GM10847 (cell line): ENCODE data around the gene MTRF1L.

Experiments used
- POLR2A ChIP-seq: IDR thresholded peaks from 2 replicates; pipeline ENCODE4 v1.6.1; 2011; ENCODE audit not compliant: insufficient read length; ENCODE audit errors: extremely low read depth

MTRF1L gene

DNA sequence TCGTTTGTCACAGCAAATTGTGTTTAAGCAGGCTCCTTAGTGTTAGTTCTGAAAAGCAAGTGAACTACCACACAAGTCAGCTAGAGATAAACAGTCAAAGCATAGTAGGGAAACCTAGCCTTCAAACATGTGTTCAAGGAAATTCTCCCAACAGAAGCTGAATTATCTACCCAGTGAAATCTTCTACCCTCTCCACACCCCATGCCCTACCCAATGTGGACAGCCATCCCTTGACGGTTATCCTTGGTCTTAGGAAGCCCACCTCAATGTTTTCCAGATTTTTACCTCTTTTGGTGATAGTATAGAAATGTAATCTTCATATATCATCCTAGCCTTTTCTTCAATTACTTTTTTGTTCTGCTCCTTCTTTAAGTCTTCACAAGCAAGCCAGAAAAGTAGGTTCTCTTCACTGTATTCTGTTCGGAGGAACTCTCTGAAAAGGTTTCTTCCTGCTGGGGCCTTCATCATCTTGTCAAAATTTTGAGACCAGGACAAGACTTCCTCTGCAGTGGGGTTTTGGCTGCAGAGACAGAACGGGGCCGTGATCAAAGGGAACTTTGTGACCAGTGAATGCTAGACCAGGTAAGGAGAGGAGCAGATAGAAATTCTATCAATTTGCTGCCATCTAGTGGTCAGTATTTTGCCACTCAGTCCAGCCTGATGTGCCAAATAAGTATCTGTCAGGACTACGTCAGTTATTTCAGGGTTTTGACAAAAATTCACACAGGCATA, 21.6 kb upstream of the MTRF1L start:
- TF ChIP-seq POLR2A = no peak

DNA sequence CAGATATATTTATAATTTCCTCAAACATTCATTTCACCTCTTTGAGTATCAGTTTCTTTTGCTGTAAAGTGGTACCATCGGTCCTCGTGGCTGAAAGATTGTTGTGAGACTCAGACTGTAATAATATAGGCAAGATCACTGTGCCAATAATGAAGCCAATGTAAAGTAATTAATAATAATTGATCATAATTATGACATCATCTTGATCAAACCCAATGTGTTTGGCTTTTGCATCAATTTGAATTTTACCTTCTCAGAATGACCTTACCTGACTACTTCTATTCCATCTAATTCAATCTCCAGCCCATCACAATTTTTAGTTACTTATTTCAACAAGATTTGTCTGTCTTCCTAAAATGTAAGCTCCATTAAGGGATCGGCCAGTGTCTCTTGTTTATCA, 15.8 kb upstream of the MTRF1L start:
- no peak for TF ChIP-seq POLR2A

DNA sequence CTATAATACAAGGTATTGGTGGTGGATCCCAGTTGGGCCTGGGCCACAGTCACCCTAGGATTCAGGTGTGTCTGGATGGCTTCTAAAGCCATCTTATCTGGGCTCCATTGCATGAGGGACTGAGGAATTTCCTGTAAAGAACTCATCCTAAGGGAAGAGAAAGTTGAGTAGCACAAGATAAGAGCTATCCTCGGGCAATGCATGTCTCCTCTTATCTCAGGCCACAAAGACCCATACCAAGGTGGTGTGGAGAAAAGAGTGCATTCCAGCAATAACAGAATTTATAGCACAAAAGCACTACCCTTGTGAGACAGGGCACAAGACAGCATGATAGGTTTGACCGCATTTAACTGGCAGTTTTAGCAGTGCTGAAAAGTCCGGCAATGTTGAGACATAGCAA, 14.3 kb upstream of the MTRF1L start:
- no peak for TF ChIP-seq POLR2A

DNA sequence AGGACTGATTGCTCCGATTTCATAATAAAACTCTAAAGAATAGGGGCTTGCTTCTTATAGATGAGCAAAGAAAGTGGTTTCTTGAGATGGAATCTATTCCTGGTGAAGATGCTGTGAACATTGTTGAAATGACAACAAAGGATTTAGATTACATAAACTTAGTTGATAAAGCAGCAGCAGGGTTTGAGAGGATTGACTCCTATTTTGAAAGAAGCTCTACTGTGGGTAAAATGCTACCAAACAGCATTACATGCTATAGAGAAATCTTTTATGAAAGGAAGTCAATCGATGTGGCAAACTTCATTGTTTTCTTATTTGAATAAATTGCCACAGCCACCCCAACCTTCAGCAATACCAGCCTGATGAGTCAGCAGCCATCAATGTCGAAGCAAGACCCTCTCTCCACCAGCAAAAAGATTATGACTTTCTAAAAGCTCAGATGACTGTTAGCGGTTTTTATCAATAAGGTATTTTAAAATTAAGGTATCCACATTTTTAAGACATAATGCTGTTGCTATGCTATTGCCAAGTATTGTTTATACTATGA, 12.7 kb upstream of the MTRF1L start:
- no peak for TF ChIP-seq POLR2A

DNA sequence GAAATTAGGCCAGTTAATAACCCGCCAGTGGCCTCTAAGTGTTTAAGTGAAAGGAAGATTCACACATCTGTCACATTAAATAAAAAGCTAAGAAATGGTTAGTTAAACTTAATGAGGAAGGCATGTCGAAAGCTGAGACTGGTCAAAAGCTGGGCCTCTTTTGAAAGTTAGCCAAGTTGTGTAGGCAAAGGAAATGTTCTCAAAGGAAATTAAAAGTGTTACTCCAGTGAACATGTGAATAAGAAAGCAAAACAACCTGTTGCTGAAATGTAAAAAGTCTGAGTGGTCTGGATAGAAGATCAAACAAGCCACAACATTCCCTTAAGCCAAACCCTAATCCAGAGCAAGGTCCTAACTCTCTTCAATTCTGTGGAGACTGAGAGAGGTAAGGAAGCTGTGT, 10.9 kb upstream of the MTRF1L start:
- TF ChIP-seq POLR2A = no peak

DNA sequence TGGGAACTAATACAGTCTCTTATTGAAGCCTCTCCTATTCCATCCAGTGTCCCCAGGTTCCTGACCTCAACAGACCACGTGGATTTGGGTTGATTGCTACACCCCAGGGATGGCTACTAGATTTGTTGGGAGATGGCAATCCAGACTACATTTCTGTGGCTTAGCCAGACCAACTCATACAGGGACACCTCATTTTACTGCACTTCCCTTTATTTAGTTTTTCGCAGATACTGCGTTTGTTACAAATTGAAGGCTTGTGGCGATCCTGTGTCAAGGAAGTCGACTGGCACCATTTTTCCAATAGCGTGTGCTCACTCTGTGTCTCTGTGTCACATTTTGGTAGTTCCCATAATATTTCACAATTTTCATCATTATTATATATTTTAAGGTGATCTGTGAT, 10.3 kb upstream of the MTRF1L start:
- TF ChIP-seq POLR2A = no peak

DNA sequence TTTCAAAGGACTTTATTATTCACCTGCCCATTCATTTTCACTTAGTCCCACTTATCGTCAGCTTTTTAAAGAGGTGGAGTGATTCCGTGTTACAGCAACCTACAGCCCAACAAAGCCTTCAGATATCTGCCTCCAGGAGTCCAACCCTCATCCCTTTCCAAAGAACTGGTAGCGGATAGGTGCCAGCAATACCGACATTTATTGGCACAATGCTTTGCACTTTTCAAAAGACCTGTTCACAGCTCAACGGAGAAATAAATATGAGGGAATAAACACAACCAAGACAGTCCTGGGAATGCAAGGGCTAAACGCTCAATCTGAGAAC, 819 bp upstream of the MTRF1L start:
- TF ChIP-seq POLR2A = no peak

DNA sequence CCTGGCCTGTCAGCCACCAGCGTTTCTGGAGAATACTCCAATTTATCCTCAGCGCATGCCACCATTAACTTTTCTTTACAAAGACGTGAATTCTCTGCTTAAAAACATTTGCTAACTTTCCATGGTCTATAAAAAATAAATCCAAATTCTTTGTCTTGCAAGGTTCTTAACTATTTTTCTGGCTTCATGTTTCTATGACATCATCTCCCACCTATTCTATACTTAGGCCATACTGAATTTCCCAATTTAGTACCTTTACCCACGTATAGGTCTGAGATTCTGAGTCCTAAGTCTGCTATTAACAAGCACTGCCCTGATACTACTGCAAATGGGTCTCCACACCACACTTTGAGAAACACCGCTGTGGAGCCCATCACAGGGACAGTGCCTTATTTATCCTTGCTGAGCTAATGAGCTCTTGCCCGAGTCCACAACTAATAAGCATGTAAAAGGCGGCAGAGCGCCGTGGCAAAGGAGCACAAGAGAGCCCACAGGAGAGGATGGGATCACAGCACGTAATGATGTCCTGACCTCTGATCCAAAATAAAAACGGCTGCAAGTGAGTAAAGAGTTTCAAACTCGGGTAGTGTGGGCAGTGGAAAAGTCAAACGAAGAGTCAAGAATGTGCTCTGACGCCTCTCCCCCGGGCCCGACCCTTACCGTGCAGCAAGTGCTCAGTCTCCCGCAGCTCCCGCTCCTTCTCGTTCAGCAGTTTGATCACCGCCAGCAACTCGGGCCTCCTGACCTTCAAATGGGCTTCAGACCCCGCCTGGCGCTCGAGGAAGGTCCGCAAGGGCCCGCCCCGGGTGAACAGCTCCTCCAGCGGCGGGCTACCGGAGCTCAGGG, 519 bp downstream of the MTRF1L start:
- no peak for TF ChIP-seq POLR2A

DNA sequence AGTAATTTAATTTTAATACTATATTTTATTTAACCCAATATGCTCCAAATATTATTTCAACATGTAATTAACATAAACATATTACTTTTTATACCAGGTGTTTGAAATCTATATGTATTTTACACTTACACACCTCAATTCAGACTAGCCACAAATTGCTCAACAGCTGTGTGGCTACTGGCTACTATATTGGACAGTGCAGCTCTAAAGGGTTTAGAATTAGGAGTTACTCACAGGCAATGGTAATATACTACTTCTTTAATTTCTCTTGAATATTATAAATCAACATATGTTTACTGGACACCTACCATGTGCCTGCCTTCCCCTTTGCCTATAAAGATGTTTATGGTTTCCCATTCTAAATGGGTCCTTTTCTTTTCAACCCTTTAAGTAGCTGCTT, 2.3 kb downstream of the MTRF1L start:
- no peak for TF ChIP-seq POLR2A

DNA sequence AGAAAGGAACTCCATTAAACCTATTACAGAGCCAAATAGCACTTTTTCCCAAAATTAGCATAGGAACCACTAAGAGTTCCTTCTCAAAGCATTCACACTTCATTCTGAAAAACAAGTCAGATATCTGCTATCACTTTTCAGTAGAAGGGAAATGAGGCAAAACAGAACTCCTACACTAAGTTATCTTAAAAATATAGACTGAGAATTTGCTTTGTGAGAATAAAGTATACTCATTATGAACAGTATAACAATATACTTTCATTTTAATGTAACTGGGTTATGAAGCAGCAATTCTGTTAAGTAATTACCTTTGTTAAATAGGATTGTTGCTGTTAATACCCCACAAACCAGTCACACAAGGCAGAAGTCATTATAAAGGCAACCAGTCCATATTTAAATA, 8.7 kb downstream of the MTRF1L start:
- TF ChIP-seq POLR2A = no peak

DNA sequence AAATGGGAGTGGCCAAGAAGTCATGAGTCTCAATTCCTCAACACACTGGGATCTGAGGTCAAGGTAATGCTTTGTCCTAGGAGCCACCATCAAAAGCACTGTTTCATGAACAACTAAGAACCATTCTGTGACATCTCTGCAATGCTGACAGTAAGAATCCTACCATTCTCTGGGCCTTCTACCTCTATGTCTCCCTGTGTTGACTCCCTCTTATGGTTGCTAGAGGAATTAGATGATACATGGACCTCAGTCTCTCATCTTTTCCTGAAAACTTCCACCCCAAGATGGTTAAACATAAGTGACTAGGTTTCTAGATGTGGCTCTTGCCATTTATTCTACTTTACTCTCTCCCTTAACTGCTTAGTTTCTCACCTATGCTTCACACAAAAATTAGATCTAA, 9.1 kb downstream of the MTRF1L start:
- no peak for TF ChIP-seq POLR2A

DNA sequence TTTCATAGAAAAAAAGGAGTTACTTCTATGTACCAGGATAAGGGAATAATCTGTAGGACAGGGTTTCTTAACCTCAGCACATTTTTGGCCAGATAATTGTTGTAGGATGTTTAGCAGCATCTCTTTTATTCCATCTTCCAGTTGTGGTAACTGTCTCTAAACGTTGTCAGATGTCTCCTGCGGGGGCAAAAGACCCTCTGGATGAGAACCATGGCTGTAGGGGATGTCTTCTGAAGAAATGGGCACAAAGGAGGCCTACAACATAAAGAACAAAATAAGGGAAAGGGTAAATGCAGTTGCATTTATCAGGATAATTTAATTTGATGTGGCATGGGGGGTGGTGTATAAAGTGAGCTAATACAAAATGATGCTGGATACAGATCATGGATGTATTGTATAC, 15.5 kb downstream of the MTRF1L start:
- TF ChIP-seq POLR2A = no peak

DNA sequence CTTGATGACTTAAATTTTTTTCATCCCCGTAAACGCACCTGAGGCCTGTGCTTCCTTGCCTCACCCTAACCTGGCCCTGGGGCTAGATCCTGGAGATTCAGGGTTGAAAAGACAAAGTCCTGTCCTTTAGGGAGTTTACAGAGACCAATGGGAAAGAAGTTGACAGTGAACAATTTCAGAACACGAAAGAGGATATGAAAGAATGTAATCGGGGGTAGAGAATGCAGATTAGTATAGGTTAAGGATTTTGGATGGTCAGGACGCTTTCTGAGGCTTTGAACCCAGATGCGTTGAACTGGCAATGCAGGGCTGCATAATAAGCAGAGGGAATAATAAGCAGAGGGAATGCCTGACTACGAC, 18.0 kb downstream of the MTRF1L start:
- no peak for TF ChIP-seq POLR2A

DNA sequence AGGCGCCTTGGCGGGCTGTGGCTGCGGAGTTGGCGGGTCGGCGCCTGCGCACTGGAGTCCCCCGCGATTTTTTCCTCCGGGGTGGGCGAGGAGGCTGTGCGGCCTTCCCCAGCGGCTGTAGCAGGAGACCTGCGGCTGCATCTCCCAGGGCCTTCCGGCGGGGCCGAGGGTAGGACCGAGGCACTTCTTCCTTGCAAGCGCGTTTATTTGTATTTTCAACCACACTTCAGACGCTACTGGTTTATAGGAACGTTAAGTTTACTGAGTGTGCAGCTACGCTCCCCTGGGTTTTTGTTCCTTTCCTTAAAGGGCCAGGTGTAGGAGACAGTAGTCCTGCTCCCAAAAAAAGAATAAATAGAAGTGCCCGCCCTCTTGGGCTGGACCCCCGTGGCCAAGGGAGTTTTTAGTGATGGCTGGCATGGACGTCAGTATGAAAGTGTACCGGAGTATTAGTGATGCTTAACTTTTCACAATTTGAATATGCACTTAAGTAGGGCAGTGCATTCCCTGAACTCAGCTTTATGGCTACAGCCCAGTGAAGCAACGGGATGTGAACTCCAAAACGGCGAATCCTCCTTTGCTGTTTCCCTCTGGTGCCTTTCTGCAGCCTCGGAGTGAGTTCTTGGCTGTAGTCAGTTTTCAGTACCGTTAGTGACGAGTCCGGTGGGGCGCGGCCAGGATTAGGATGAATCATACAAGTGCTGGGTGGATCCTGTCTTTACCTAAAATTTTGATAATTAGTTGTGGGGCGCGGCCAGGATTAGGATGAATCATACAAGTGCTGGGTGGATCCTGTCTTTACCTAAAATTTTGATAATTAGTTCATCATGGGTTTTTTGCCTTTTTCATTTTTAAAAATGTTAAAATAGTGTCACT, 18.6 kb downstream of the MTRF1L start:
- TF ChIP-seq POLR2A = peak; percentile 78

DNA sequence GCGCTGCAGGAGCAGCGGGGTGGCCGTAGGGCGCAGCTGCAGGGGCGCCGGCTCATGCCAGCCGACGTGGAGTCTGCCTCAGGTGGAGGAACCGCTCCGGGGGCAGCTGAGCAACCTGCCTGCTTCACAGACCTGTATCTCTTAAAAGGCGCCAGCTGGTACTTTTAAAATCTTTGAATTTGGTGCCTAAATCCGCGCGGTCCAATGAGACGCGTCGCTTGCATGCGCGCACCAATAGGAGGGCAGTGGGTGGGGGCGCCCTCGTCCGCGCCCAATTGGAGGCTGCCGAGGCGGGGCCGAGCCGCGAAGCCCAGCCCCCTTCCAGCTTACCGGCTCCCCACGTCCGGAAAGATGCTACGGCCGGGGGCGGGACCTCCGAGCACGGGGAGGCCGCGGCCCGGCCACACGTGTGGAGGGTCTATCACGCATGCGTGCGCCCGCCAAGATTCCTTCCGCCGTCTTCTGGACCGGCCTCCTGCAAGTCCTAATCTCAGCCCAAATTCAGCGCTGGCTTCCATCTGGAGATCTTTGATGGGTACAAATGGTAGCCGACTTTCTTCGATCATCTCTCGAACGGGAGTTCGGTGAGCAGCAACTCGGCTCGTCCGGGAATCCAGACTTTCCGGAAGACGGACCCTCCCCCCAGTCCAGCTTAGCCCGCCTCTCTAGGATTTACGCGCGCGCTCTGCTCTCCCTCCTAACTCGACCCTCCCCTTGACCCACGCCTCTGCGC, 19.4 kb downstream of the MTRF1L start, which contains the start of gene FBXO5:
Gene FBXO5 (minus strand): TSS at position 138 of the 733 bp plus-strand sequence. CDS start 82 bp downstream, at position 56.
- peak; percentile 61 for TF ChIP-seq POLR2A
